Body of pancreas (tissue), 4 donors: ENCODE results near the gene PCDHGA3.

Experiments used
- CTCF ChIP-seq, 7 experiments: fragments of 450-650 bp in 4 of 7; fragments of 200-600 bp in 3 of 7; sonication (generic) in 3 of 7; IDR thresholded peaks; one replicate each; pipeline ENCODE4 v1.5.1; 2016 to 2019; ENCODE audit warnings: antibody characterized with exemption in 7 of 7
- POLR2A ChIP-seq, 3 donors: fragments of 450-650 bp; IDR thresholded peaks; one replicate each; pipeline ENCODE4 v1.6.1; 2016; ENCODE audit warnings: antibody characterized with exemption in 3 of 3, mild to moderate bottlenecking in 2 of 3

- TF ChIP-seq CTCF (IDR thresholded peaks at IDR 0.05) (no peak), POLR2A (IDR thresholded peaks at IDR 0.05) (no peak)
Measured at GRCh38 chr5:141384471-141385267, 41.0 kb downstream of the PCDHGA3 start.
